Endothelial cell of umbilical vein (primary cell): Measurements from ENCODE around the gene HTR6. TPM values are rescaled to one million over a fixed set of nuclear protein-coding genes. Genes with fewer than 3 reads are reported as not detected.

Experiments
- BruUV-seq: library from RNA; stranded (reverse); fragments of 400-500 nt; replicated peaks from 2 replicates; lab custom pipeline; 2021; lab: Mats Ljungman, UMichigan
- CTCF ChIA-PET: fragments of 300-600, 350-600 bp; sonication (Branson Sonifier 250); formaldehyde crosslinking; loops from one replicate; lab custom pipeline; 2021; ENCODE audit warnings: antibody characterized with exemption, inconsistent platforms; lab: Charles Lee
- POLR2A ChIA-PET: fragments of 300-600, 350-600 bp; sonication (Branson Sonifier 250); formaldehyde crosslinking; loops from one replicate; lab custom pipeline; 2021; ENCODE audit warnings: antibody characterized with exemption, inconsistent platforms; lab: Charles Lee
- DNase-seq: peaks from one replicate; pipeline ENCODE4 v3.0.0-alpha.2; 2011; ENCODE audit warnings: low read depth, low spot score
- FAIRE-seq: peaks from 2 replicates; lab custom pipeline; 2011; peaks lifted over from hg19 to GRCh38; lab: Jason Lieb, UNC
- H2AFZ ChIP-seq: 2 replicates; pipeline ENCODE4 v1.6.0; 2012; ENCODE audit warnings: low read depth, low read length, control low read depth, inconsistent platforms
- H3K27ac ChIP-seq: 2 replicates; pipeline ENCODE4 v1.5.1; 2011; ENCODE audit warnings: low read depth, mild to moderate bottlenecking, control low read depth, low read length, moderate library complexity; ENCODE audit not compliant: insufficient read depth
- H3K27me3 ChIP-seq, 2 experiments: 2 replicates each; pipeline versions ENCODE4 v1.6.0 to v1.6.1; 2011; ENCODE audit warnings: low read length in 2 of 2, mixed read lengths in 1 of 2; ENCODE audit not compliant: control insufficient read depth in 2 of 2, insufficient read depth in 2 of 2
- H3K36me3 ChIP-seq, 2 experiments: 2 replicates in 1 of 2; 3 replicates in 1 of 2; pipeline ENCODE4 v1.5.1; 2011; ENCODE audit warnings: low read length in 2 of 2, mild to moderate bottlenecking in 1 of 2, moderate library complexity in 1 of 2; ENCODE audit not compliant: control insufficient read depth in 2 of 2, insufficient read depth in 2 of 2; ENCODE audit errors: extremely low read depth in 1 of 2
- H3K4me1 ChIP-seq: 3 replicates; pipeline ENCODE4 v1.5.1; 2011; ENCODE audit warnings: mild to moderate bottlenecking, low read length; ENCODE audit not compliant: control insufficient read depth, insufficient read depth; ENCODE audit errors: extremely low read depth
- H3K4me2 ChIP-seq: 2 replicates; pipeline ENCODE4 v1.6.1; 2011; ENCODE audit warnings: low read length, control low read depth, mixed read lengths; ENCODE audit not compliant: insufficient read depth
- H3K4me3 ChIP-seq, 3 experiments: fragments of 200-600 bp in 1 of 3; sonication (generic), shearing (Covaris generic) in 1 of 3; replicated peaks in 1 of 3; 2 replicates each; pipeline ENCODE4 v1.5.1; 2011 to 2016; ENCODE audit warnings: control low read depth in 3 of 3, low read length in 3 of 3, mild to moderate bottlenecking in 2 of 3, inconsistent platforms in 1 of 3, low read depth in 1 of 3, moderate library complexity in 1 of 3; ENCODE audit not compliant: insufficient read depth in 1 of 3
- H3K79me2 ChIP-seq: 2 replicates; pipeline ENCODE4 v1.6.0; 2012; ENCODE audit warnings: low read length, inconsistent platforms; ENCODE audit not compliant: control insufficient read depth, insufficient read depth
- H3K9ac ChIP-seq: replicated peaks from 2 replicates; pipeline ENCODE3; 2011; ENCODE audit warnings: low read length, control low read depth; ENCODE audit not compliant: insufficient read depth; ENCODE audit errors: extremely low read depth
- H3K9me1 ChIP-seq: replicated peaks from 3 replicates; pipeline ENCODE4 v1.6.0; 2011; ENCODE audit warnings: mild to moderate bottlenecking, low read length; ENCODE audit not compliant: control insufficient read depth, insufficient read depth; ENCODE audit errors: extremely low read depth
- H3K9me3 ChIP-seq: replicated peaks from 2 replicates; pipeline ENCODE4 v1.5.1; 2012; ENCODE audit warnings: low read length, inconsistent platforms; ENCODE audit not compliant: control insufficient read depth, insufficient read depth
- H4K20me1 ChIP-seq: replicated peaks from 2 replicates; pipeline ENCODE3; 2011; ENCODE audit warnings: mild to moderate bottlenecking, low read length; ENCODE audit not compliant: control insufficient read depth, insufficient read depth; ENCODE audit errors: extremely low read depth
- EZH2 ChIP-seq: IDR thresholded peaks from 2 replicates; pipeline ENCODE4 v1.6.1; 2012; ENCODE audit warnings: borderline replicate concordance, low read depth, mild to moderate bottlenecking, moderate library complexity, low read length, inconsistent platforms; ENCODE audit not compliant: severe bottlenecking
- FOS ChIP-seq: IDR thresholded peaks from 2 replicates; pipeline ENCODE4 v1.6.1; 2011; ENCODE audit warnings: mild to moderate bottlenecking, low read length, moderate library complexity, borderline replicate concordance; ENCODE audit not compliant: insufficient read depth
- GATA2 ChIP-seq: IDR thresholded peaks from 2 replicates; pipeline ENCODE4 v1.7.0; 2011; ENCODE audit warnings: low read depth, mild to moderate bottlenecking, moderate library complexity, mixed read lengths, low read length; ENCODE audit not compliant: insufficient read length, insufficient read depth
- JUN ChIP-seq: IDR thresholded peaks from 2 replicates; pipeline ENCODE4 v1.6.1; 2011; ENCODE audit warnings: borderline replicate concordance, low read depth; ENCODE audit not compliant: insufficient read length, insufficient read depth
- MYC ChIP-seq: IDR thresholded peaks from one replicate; pipeline ENCODE4 v1.6.1; 2011; ENCODE audit warnings: mild to moderate bottlenecking, low read depth, low read length
- POLR2A ChIP-seq: IDR thresholded peaks from 2 replicates; pipeline ENCODE4 v1.6.1; 2012; ENCODE audit warnings: low read depth, mild to moderate bottlenecking, control low read depth, low read length
- POLR2AphosphoS5 ChIP-seq: IDR thresholded peaks from 2 replicates; pipeline ENCODE4 v1.6.1; 2012; ENCODE audit warnings: low read depth, mild to moderate bottlenecking, control low read depth, low read length, moderate library complexity; ENCODE audit not compliant: insufficient read depth
- dilution Hi-C: fragments of 300-500 bp; cut with MboI; formaldehyde crosslinking; loops from one replicate; pipeline ENCODE4 v1.15.0; 2019; ENCODE audit warnings: low sequenced_read_pairs; ENCODE audit not compliant: extremely low pct_ligation_motif_present
- intact Hi-C: fragments of 100-400 bp; cut with micrococcal nuclease; formaldehyde crosslinking; loops from one replicate; pipeline ENCODE4 v1.10.0; 2022
- polyA plus RNA-seq, 4 experiments: library from polyadenylated mRNA; depleted of rRNA in 3 of 4; stranded (reverse) in 3 of 4; unstranded in 1 of 4; fragments of >200 nt; gene quantifications; 2 replicates each; pipeline versions ENCODE4 v1.2.1 to v1.2.3, GENCODE V29; 2011 to 2012; ENCODE audit warnings: missing spikeins in 1 of 4
- total RNA-seq: library from RNA; stranded (reverse); gene quantifications from 2 replicates; pipeline ENCODE4 v1.2.3, GENCODE V29; 2021
- TF ChIP-seq, protein P1 (sequence below), 2 donors: IDR thresholded peaks; 1 replicate in 1 of 2; 2 replicates in 1 of 2; pipeline ENCODE4 v1.5.1; 2011; ENCODE audit warnings: low read length in 2 of 2, mild to moderate bottlenecking in 2 of 2, moderate library complexity in 2 of 2, control low read depth in 1 of 2, inconsistent platforms in 1 of 2, low read depth in 1 of 2; ENCODE audit not compliant: insufficient read depth in 1 of 2; ENCODE audit errors: extremely low read depth in 1 of 2
- TF ChIP-seq, protein P2 (sequence below): IDR thresholded peaks from 2 replicates; pipeline ENCODE4 v1.6.1; 2011; ENCODE audit not compliant: insufficient read depth, insufficient read length

The HTR6 gene
- total and polyA plus RNA-seq, 2 donors (not counting 3 experiments of a cell fraction or from before 2014, with no cell fraction given): not detected

DNA sequence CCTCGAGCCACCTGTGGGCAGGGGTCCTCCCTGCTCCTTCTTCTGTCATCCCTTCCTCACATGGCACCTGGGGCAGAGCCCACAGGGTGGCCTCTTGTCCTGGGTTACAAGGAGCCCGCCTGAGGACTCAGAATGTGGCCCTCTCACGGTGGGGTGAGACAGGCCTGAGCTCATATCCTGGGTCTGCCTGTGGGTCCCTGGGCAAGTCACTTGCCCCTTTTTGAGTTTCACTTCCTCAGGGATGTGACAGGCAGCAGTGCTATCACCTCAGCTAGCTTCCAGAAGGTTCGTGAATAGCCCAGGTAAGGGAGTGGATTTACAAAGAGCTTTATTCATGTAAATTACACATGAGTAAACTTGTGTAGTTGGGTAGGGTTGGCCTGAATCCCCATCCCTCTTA lies 33.5 kb downstream of the HTR6 start:
- Histone ChIP-seq H3K9me1 (no peaks in the 10 kb centered on the region), H4K20me1 (no peaks in the 10 kb centered on the region), H3K9me3 (no peaks in the 10 kb centered on the region), H3K4me1 (no peaks in the 10 kb centered on the region), H2AFZ (no peak overlapping the region), H3K27ac (no peak overlapping the region), H3K79me2 (no peaks in the 10 kb centered on the region), H3K4me2 (no peak overlapping the region), H3K9ac (no peak overlapping the region), H3K36me3 (no peaks in the 10 kb centered on the region), H3K4me3 (no peak overlapping the region), H3K27me3 (no peaks in the 10 kb centered on the region)
- CTCF ChIA-PET: interaction anchor here (0.9 kb wide), 1 partner anchor 8 kb away, joined by 3 read pairs; no protein-coding TSS in a partner anchor
- TF ChIP-seq MYC (no peak), JUN (no peak), POLR2AphosphoS5 (no peak), EZH2 (no peak), FOS (no peak), GATA2 (no peak), POLR2A (no peak)
- TF ChIP-seq, protein P1, sequence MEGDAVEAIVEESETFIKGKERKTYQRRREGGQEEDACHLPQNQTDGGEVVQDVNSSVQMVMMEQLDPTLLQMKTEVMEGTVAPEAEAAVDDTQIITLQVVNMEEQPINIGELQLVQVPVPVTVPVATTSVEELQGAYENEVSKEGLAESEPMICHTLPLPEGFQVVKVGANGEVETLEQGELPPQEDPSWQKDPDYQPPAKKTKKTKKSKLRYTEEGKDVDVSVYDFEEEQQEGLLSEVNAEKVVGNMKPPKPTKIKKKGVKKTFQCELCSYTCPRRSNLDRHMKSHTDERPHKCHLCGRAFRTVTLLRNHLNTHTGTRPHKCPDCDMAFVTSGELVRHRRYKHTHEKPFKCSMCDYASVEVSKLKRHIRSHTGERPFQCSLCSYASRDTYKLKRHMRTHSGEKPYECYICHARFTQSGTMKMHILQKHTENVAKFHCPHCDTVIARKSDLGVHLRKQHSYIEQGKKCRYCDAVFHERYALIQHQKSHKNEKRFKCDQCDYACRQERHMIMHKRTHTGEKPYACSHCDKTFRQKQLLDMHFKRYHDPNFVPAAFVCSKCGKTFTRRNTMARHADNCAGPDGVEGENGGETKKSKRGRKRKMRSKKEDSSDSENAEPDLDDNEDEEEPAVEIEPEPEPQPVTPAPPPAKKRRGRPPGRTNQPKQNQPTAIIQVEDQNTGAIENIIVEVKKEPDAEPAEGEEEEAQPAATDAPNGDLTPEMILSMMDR (IDR thresholded peaks at IDR 0.05; ENCODE audit: extremely low read depth in 1 of 2, insufficient read depth in 1 of 2, low read depth in 1 of 2, low read length in 2 of 2): no peak
- TF ChIP-seq, protein P2, sequence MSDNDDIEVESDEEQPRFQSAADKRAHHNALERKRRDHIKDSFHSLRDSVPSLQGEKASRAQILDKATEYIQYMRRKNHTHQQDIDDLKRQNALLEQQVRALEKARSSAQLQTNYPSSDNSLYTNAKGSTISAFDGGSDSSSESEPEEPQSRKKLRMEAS: no peak
- BruUV-seq: no TSS peak
- dilution Hi-C loops (no loop called here), intact Hi-C loops (no loop called here)
- DNase-seq: no peak
- FAIRE-seq: no peak
- POLR2A ChIA-PET: no interaction called here
